Osteocyte (in vitro differentiated cells): ENCODE results near the gene FMR1. TPM values are rescaled to one million over a fixed set of nuclear protein-coding genes. Genes with fewer than 3 reads are reported as not detected.

Source experiments
- DNase-seq: peaks from one replicate; pipeline ENCODE4 v3.0.0; 2021; ENCODE audit warnings: mixed read lengths; ENCODE audit not compliant: unreplicated experiment; ENCODE audit errors: extremely low spot score
- H3K27ac Mint-ChIP-seq: one replicate; pipeline ENCODE4 v1.8.0; 2021; ENCODE audit warnings: mild to moderate bottlenecking, mixed read lengths; ENCODE audit not compliant: unreplicated experiment
- H3K27me3 Mint-ChIP-seq: one replicate; pipeline ENCODE4 v1.8.0; 2021; ENCODE audit warnings: mixed read lengths; ENCODE audit not compliant: unreplicated experiment
- H3K36me3 Mint-ChIP-seq: one replicate; pipeline ENCODE4 v1.8.0; 2021; ENCODE audit warnings: mixed read lengths; ENCODE audit not compliant: unreplicated experiment
- H3K4me1 Mint-ChIP-seq: one replicate; pipeline ENCODE4 v1.8.0; 2021; ENCODE audit warnings: mixed read lengths; ENCODE audit not compliant: unreplicated experiment
- H3K4me3 Mint-ChIP-seq: one replicate; pipeline ENCODE4 v1.8.0; 2021; ENCODE audit warnings: mild to moderate bottlenecking, moderate library complexity, mixed read lengths; ENCODE audit not compliant: unreplicated experiment
- H3K9me3 Mint-ChIP-seq: one replicate; pipeline ENCODE4 v1.8.0; 2021; ENCODE audit warnings: mixed read lengths; ENCODE audit not compliant: unreplicated experiment
- CTCF ChIP-seq: fragments of 200-600 bp; sonication (generic); IDR thresholded peaks from 2 replicates; pipeline ENCODE4 v1.5.0; 2021; ENCODE audit warnings: antibody characterized with exemption, mild to moderate bottlenecking, moderate library complexity
- total RNA-seq: library from RNA; stranded (reverse); gene quantifications from 2 replicates; pipeline ENCODE4 v1.2.1, GENCODE V29; 2021

Gene FMR1
- total RNA-seq, 1 donor from 2014 or later = 59.8 TPM

- DNase-seq = no peak
- TF ChIP-seq CTCF = no peak
- no peaks in the 10 kb centered on the region for H3K4me1 Mint-ChIP-seq
- peaks cover 12% of the 10 kb centered on the region for H3K9me3 Mint-ChIP-seq
- no peaks in the 10 kb centered on the region for H3K27me3 Mint-ChIP-seq
- H3K27ac Mint-ChIP-seq = no peak overlapping the region
- no peak overlapping the region for H3K4me3 Mint-ChIP-seq
- H3K36me3 Mint-ChIP-seq = peaks cover 10% of the 10 kb centered on the region
These were observed 15.5 kb downstream of the FMR1 start for GRCh38 chrX:147927256-147927655.

GRCh38 chrX:147933815-147934214 lies 22.1 kb downstream of the FMR1 start:
- Mint-ChIP-seq H3K27me3 (no peaks in the 10 kb centered on the region), H3K4me1 (peaks cover 7% of the 10 kb centered on the region), H3K27ac (no peak overlapping the region), H3K36me3 (peaks cover 16% of the 10 kb centered on the region), H3K9me3 (peaks cover 17% of the 10 kb centered on the region), H3K4me3 (no peak overlapping the region)
- no peak for TF ChIP-seq CTCF
- DNase-seq = no peak

GRCh38 chrX:147935156-147935758 lies 23.5 kb downstream of the FMR1 start:
- no peaks in the 10 kb centered on the region for H3K27me3 Mint-ChIP-seq
- peaks cover 15% of the 10 kb centered on the region for H3K36me3 Mint-ChIP-seq
- peaks cover 17% of the 10 kb centered on the region for H3K9me3 Mint-ChIP-seq
- no peak for DNase-seq
- no peak overlapping the region for H3K27ac Mint-ChIP-seq
- no peak overlapping the region for H3K4me3 Mint-ChIP-seq
- no peak for TF ChIP-seq CTCF
- H3K4me1 Mint-ChIP-seq = peaks cover 7% of the 10 kb centered on the region

GRCh38 chrX:147945286-147945685 lies 33.6 kb downstream of the FMR1 start:
- Mint-ChIP-seq H3K4me1 (no peaks in the 10 kb centered on the region), H3K9me3 (peaks cover 8% of the 10 kb centered on the region)
- TF ChIP-seq CTCF = no peak

GRCh38 chrX:147948531-147948930 lies 36.8 kb downstream of the FMR1 start:
- no peaks in the 10 kb centered on the region for H3K27me3 Mint-ChIP-seq
- peaks cover 8% of the 10 kb centered on the region for H3K9me3 Mint-ChIP-seq
- H3K27ac Mint-ChIP-seq = no peak overlapping the region
- DNase-seq = no peak
- H3K4me1 Mint-ChIP-seq = no peaks in the 10 kb centered on the region
- H3K36me3 Mint-ChIP-seq = peaks cover 39% of the 10 kb centered on the region
- no peak overlapping the region for H3K4me3 Mint-ChIP-seq
- TF ChIP-seq CTCF = no peak

More at GRCh38 chrX:147945286-147945685, 33.6 kb downstream of the FMR1 start:
- Mint-ChIP-seq H3K36me3 (peaks cover 49% of the 10 kb centered on the region), H3K4me3 (no peak overlapping the region), H3K27me3 (no peaks in the 10 kb centered on the region), H3K27ac (no peak overlapping the region)
- no peak for DNase-seq
